ENCODE data around the gene PLEKHJ1. TPM values are rescaled to one million over a fixed set of nuclear protein-coding genes. Genes with fewer than 3 reads are reported as not detected.

Gene PLEKHJ1
- total and polyA plus RNA-seq, 4 donors: 22.2 to 44.5 (median 37.0) TPM

- no peak overlapping the region for H3K27ac ChIP-seq (ENCODE audit: low read depth in 1 of 2, low read length in 2 of 2)
- no peaks in the 10 kb centered on the region for H3K9me3 ChIP-seq (ENCODE audit: control insufficient read depth in 4 of 4, low read length in 3 of 4)
- TF ChIP-seq FOXA2 (IDR thresholded peaks at IDR 0.05): no peak
- TF ChIP-seq YY1 (IDR thresholded peaks at IDR 0.05): no peak
- TF ChIP-seq HNF4A (conservative IDR thresholded peaks at IDR 0.05): no peak
- TF ChIP-seq ZBTB33 (IDR thresholded peaks at IDR 0.05): no peak
- no peak for TF ChIP-seq ATF3 (IDR thresholded peaks at IDR 0.05)
- TF ChIP-seq RXRA (IDR thresholded peaks at IDR 0.05): no peak
- TF ChIP-seq FOXA1 (IDR thresholded peaks at IDR 0.05): no peak
- no peak for TF ChIP-seq HNF4G (IDR thresholded peaks at IDR 0.05)
- TF ChIP-seq SP1 (IDR thresholded peaks at IDR 0.05): no peak
- TF ChIP-seq JUND (IDR thresholded peaks at IDR 0.05): no peak
- no peak for TF ChIP-seq GABPA (IDR thresholded peaks at IDR 0.05 in 1 of 2, conservative IDR thresholded peaks at IDR 0.05 in 1 of 2)
- TF ChIP-seq NR2F2 (IDR thresholded peaks at IDR 0.05): no peak
- no peak for TF ChIP-seq CTCF (IDR thresholded peaks at IDR 0.05; ENCODE audit: low read depth, low read length, missing input control)
- no peak overlapping the region for H3K9ac ChIP-seq (ENCODE audit: low read depth in 1 of 2, low read length in 2 of 2)
- WGBS: 98% methylated on average over 22 of the region's 22 CpGs
- H3K4me3 ChIP-seq (ENCODE audit: low read depth in 1 of 3, low read length in 3 of 3): no peak overlapping the region
- H3K4me1 ChIP-seq (ENCODE audit: control insufficient read depth in 4 of 4, insufficient read depth in 4 of 4, low read length in 3 of 4): no peaks in the 10 kb centered on the region
- H3K36me3 ChIP-seq (ENCODE audit: control insufficient read depth in 4 of 4, insufficient read depth in 3 of 4, low read depth in 1 of 4, low read length in 3 of 4): peaks cover 10 to 67% (median 19%) of the 10 kb centered on the region in 4 donors
- DNase-seq (ENCODE audit: low spot score): no peak
- no peaks in the 10 kb centered on the region for H3K27me3 ChIP-seq (ENCODE audit: control insufficient read depth in 4 of 4, insufficient read depth in 4 of 4, low read length in 3 of 4)
Measured at GRCh38 chr19:2217591-2217990, 18.5 kb downstream of the PLEKHJ1 start.

- Histone ChIP-seq H3K4me3 (ENCODE audit: low read depth in 1 of 3, low read length in 3 of 3) (no peak overlapping the region), H3K27me3 (ENCODE audit: control insufficient read depth in 4 of 4, insufficient read depth in 4 of 4, low read length in 3 of 4) (no peaks in the 10 kb centered on the region), H3K9me3 (ENCODE audit: control insufficient read depth in 4 of 4, low read length in 3 of 4) (no peaks in the 10 kb centered on the region), H3K9ac (ENCODE audit: low read depth in 1 of 2, low read length in 2 of 2) (no peak overlapping the region), H3K27ac (ENCODE audit: low read depth in 1 of 2, low read length in 2 of 2) (no peak overlapping the region), H3K36me3 (ENCODE audit: control insufficient read depth in 4 of 4, insufficient read depth in 3 of 4, low read depth in 1 of 4, low read length in 3 of 4) (peaks cover 16 to 72% (median 19%) of the 10 kb centered on the region in 4 donors), H3K4me1 (ENCODE audit: control insufficient read depth in 4 of 4, insufficient read depth in 4 of 4, low read length in 3 of 4) (no peaks in the 10 kb centered on the region)
- no peak for DNase-seq (ENCODE audit: low spot score)
- WGBS: 96% methylated on average over 43 of the region's 43 CpGs
- TF ChIP-seq RAD21 (IDR thresholded peaks at IDR 0.05) (no peak), NR2F2 (IDR thresholded peaks at IDR 0.05) (no peak), RXRA (IDR thresholded peaks at IDR 0.05) (no peak), YY1 (IDR thresholded peaks at IDR 0.05) (no peak), JUND (IDR thresholded peaks at IDR 0.05) (no peak), CTCF (IDR thresholded peaks at IDR 0.05; ENCODE audit: low read depth, low read length, missing input control) (no peak), FOXA2 (IDR thresholded peaks at IDR 0.05) (no peak), ZBTB33 (IDR thresholded peaks at IDR 0.05) (no peak), EGR1 (IDR thresholded peaks at IDR 0.05; ENCODE audit: low read depth in 2 of 2) (no peak), REST (IDR thresholded peaks at IDR 0.05) (no peak), ATF3 (IDR thresholded peaks at IDR 0.05) (no peak), SP1 (IDR thresholded peaks at IDR 0.05) (no peak), MAX (IDR thresholded peaks at IDR 0.05) (no peak), HNF4A (conservative IDR thresholded peaks at IDR 0.05) (no peak), FOXA1 (IDR thresholded peaks at IDR 0.05) (no peak)
Measured at GRCh38 chr19:2216361-2217225, 19.5 kb downstream of the PLEKHJ1 start.
